SH-SY5Y (cell line): ENCODE measurements around the gene ZNF418.

Experiments
- GATA2 ChIP-seq: IDR thresholded peaks from 2 replicates; pipeline ENCODE4 v1.6.1; 2011; ENCODE audit warnings: mild to moderate bottlenecking, low read depth, low read length
- GATA3 ChIP-seq: IDR thresholded peaks from 2 replicates; pipeline ENCODE4 v1.6.1; 2011; ENCODE audit warnings: low read depth, mild to moderate bottlenecking, low read length, moderate library complexity

DNA sequence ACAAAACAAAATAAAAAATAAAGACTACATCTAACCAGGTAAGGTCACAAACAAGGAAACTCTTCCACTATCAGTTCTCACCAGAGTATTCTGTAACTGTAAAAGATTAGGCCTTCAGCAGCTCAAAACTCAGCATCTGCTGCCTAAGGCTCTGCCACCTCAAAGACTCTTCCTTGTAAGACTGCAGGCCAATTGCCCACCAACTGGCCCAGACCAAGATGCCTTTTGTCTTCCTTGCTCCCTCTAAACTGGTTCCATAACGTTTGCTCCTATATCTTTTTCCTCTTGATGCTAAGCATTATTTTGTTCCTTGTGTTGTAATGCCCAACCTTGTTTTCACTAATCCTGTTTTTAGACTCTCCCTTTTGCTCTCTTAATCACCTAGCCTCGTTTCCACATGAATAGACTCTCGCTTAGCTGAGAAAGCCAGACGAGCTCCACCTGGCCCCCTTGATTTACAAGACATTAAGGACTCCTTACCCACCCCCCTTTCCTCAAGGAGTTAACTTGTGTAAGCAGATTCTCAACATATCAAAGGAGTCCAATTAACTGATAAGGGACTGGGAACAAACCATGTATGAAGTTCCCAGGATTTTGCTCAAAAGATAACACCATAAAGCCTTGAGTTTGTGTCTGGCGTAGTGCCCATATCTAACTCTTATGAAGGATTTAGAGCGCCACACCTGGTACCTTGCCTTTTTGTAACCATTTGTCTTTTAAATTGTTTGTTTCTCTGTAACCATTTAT is 47.8 kb downstream of the ZNF418 start:
- TF ChIP-seq GATA2: no peak
- no peak for TF ChIP-seq GATA3
